WTC11 (cell line): Measurements from ENCODE around the gene ZNF266. TPM values are rescaled to one million over a fixed set of nuclear protein-coding genes. Genes with fewer than 3 reads are reported as not detected.

Experiments used
- ATAC-seq: fragments of 200-7000 bp; cut with Tn5 transposase; 2 replicates; pipeline ENCODE4 v1.10.0; 2021; ENCODE audit warnings: mild to moderate bottlenecking, moderate library complexity
- CTCF ChIA-PET: fragments of 300-600 bp; sonication (Branson Sonifier 250); formaldehyde crosslinking; loops from one replicate; lab custom pipeline; 2021; ENCODE audit warnings: antibody characterized with exemption; lab: Charles Lee
- POLR2A ChIA-PET: fragments of 350-600 bp; sonication (Branson Sonifier 250); formaldehyde crosslinking; loops from one replicate; lab custom pipeline; 2021; ENCODE audit warnings: antibody characterized with exemption; lab: Charles Lee
- DNase-seq: peaks from one replicate; pipeline ENCODE4 v3.0.0; 2021; ENCODE audit warnings: low spot score
- H3K27ac Mint-ChIP-seq: 2 replicates; pipeline ENCODE4 v1.8.0; 2021; ENCODE audit warnings: mixed read lengths
- H3K27me3 Mint-ChIP-seq: 2 replicates; pipeline ENCODE4 v1.8.0; 2021; ENCODE audit warnings: low read depth, mild to moderate bottlenecking, moderate library complexity, mixed read lengths
- H3K36me3 Mint-ChIP-seq: 2 replicates; pipeline ENCODE4 v1.8.0; 2021; ENCODE audit warnings: mixed read lengths
- H3K4me1 Mint-ChIP-seq: 2 replicates; pipeline ENCODE4 v1.8.0; 2022; ENCODE audit warnings: mixed read lengths
- H3K4me3 Mint-ChIP-seq: 2 replicates; pipeline ENCODE4 v1.8.0; 2021; ENCODE audit warnings: mild to moderate bottlenecking, moderate library complexity, mixed read lengths
- H3K9me3 Mint-ChIP-seq: 2 replicates; pipeline ENCODE4 v1.8.0; 2021; ENCODE audit warnings: mixed read lengths
- ATF6 ChIP-seq: sonication (generic); formaldehyde crosslinking; IDR thresholded peaks from 2 replicates; pipeline ENCODE4 v1.8.1; 2023; ENCODE audit warnings: mild to moderate bottlenecking, missing genetic modification reagents
- ETV6 ChIP-seq: sonication (generic); formaldehyde crosslinking; IDR thresholded peaks from 2 replicates; pipeline ENCODE4 v1.8.1; 2022; ENCODE audit warnings: mild to moderate bottlenecking, missing genetic modification reagents
- FOXJ3 ChIP-seq: sonication (generic); formaldehyde crosslinking; IDR thresholded peaks from 2 replicates; pipeline ENCODE4 v1.9.0; 2021; ENCODE audit warnings: missing genetic modification reagents, mild to moderate bottlenecking, borderline replicate concordance
- FOXP4 ChIP-seq: sonication (generic); formaldehyde crosslinking; IDR thresholded peaks from 2 replicates; pipeline ENCODE4 v1.8.0; 2022; ENCODE audit warnings: mild to moderate bottlenecking, missing genetic modification reagents
- HMGXB4 ChIP-seq: sonication (generic); formaldehyde crosslinking; IDR thresholded peaks from 2 replicates; pipeline ENCODE4 v1.8.1; 2023; ENCODE audit warnings: mild to moderate bottlenecking, moderate library complexity, missing genetic modification reagents
- JUN ChIP-seq: sonication (generic); formaldehyde crosslinking; IDR thresholded peaks from 2 replicates; pipeline ENCODE4 v1.8.0; 2023; ENCODE audit warnings: mild to moderate bottlenecking, missing genetic modification reagents
- KAT7 ChIP-seq: sonication (generic); formaldehyde crosslinking; IDR thresholded peaks from 2 replicates; pipeline ENCODE4 v1.8.1; 2023; ENCODE audit warnings: missing genetic modification reagents, mild to moderate bottlenecking, borderline replicate concordance
- MAX ChIP-seq: sonication (generic); formaldehyde crosslinking; IDR thresholded peaks from 2 replicates; pipeline ENCODE4 v1.8.0; 2022; ENCODE audit warnings: mild to moderate bottlenecking, missing genetic modification reagents
- MLX ChIP-seq: sonication (generic); formaldehyde crosslinking; IDR thresholded peaks from 2 replicates; pipeline ENCODE4 v1.8.1; 2023; ENCODE audit warnings: mild to moderate bottlenecking, missing genetic modification reagents, moderate library complexity
- NFE2L1 ChIP-seq: sonication (generic); formaldehyde crosslinking; IDR thresholded peaks from 2 replicates; pipeline ENCODE4 v1.8.1; 2023; ENCODE audit warnings: missing genetic modification reagents
- SMAD3 ChIP-seq: sonication (generic); formaldehyde crosslinking; IDR thresholded peaks from 2 replicates; pipeline ENCODE4 v1.8.0; 2022; ENCODE audit warnings: missing genetic modification reagents, mild to moderate bottlenecking, borderline replicate concordance
- SP1 ChIP-seq: sonication (generic); formaldehyde crosslinking; conservative IDR thresholded peaks from 2 replicates; pipeline ENCODE4 v1.8.1; 2022; ENCODE audit warnings: missing genetic modification reagents
- USF1 ChIP-seq: sonication (generic); formaldehyde crosslinking; IDR thresholded peaks from 2 replicates; pipeline ENCODE4 v1.8.0; 2022; ENCODE audit warnings: mild to moderate bottlenecking, missing genetic modification reagents
- ZBTB21 ChIP-seq: sonication (generic); formaldehyde crosslinking; IDR thresholded peaks from 2 replicates; pipeline ENCODE4 v1.8.1; 2023; ENCODE audit warnings: mild to moderate bottlenecking, missing genetic modification reagents, borderline replicate concordance
- ZNF219 ChIP-seq: sonication (generic); formaldehyde crosslinking; IDR thresholded peaks from 2 replicates; pipeline ENCODE4 v1.8.0; 2023; ENCODE audit warnings: missing genetic modification reagents, mild to moderate bottlenecking, borderline replicate concordance
- ZNF281 ChIP-seq: sonication (generic); formaldehyde crosslinking; IDR thresholded peaks from 2 replicates; pipeline ENCODE4 v1.8.0; 2023; ENCODE audit warnings: mild to moderate bottlenecking, missing genetic modification reagents
- ZNF396 ChIP-seq: fragments of 250-450 bp; sonication (Bioruptor Pico); IDR thresholded peaks from 2 replicates; pipeline ENCODE4 v1.8.0; 2021; ENCODE audit warnings: mild to moderate bottlenecking, moderate library complexity, borderline replicate concordance
- ZNF532 ChIP-seq: fragments of 250-450 bp; sonication (Bioruptor Pico); IDR thresholded peaks from 2 replicates; pipeline ENCODE4 v1.9.0; 2021; ENCODE audit warnings: mild to moderate bottlenecking, borderline replicate concordance
- ZNF671 ChIP-seq: fragments of 250-450 bp; sonication (Bioruptor Pico); IDR thresholded peaks from 2 replicates; pipeline ENCODE4 v1.8.0; 2021; ENCODE audit warnings: mild to moderate bottlenecking
- total RNA-seq: library from RNA; stranded (reverse); gene quantifications from 3 replicates; pipeline ENCODE4 v1.2.3, GENCODE V29; 2021

The ZNF266 gene
- total RNA-seq, 1 experiment from 2014 or later: 19.4 TPM

GRCh38 chr19:9474975-9475374, 39.6 kb upstream of the ZNF266 start (continued):
- TF ChIP-seq KAT7 (CRISPR knock-in tag) (no peak), ZNF396 (CRISPR knock-in tag) (no peak), ZNF532 (CRISPR knock-in tag) (no peak)
- TF ChIP-seq, all 79 proteins: peak for 0

- TF ChIP-seq MLX (CRISPR knock-in tag) (no peak), MAX (CRISPR knock-in tag) (no peak)
- ChIA-PET POLR2A (no interaction called here), CTCF (no interaction called here)
- no peak overlapping the region for H3K27ac Mint-ChIP-seq
- peaks cover 94% of the 10 kb centered on the region for H3K9me3 Mint-ChIP-seq
- no peaks in the 10 kb centered on the region for H3K4me1 Mint-ChIP-seq
- H3K27me3 Mint-ChIP-seq: peaks cover 11% of the 10 kb centered on the region
- DNase-seq (no peak), ATAC-seq (no peak)
- peaks cover 97% of the 10 kb centered on the region for H3K36me3 Mint-ChIP-seq
- no peak overlapping the region for H3K4me3 Mint-ChIP-seq
Measured at GRCh38 chr19:9467161-9467560, 31.8 kb upstream of the ZNF266 start.

GRCh38 chr19:9461938-9462337, 26.6 kb upstream of the ZNF266 start:
- H3K36me3 Mint-ChIP-seq: peaks cover 76% of the 10 kb centered on the region
- H3K9me3 Mint-ChIP-seq: peaks cover 97% of the 10 kb centered on the region
- CTCF ChIA-PET: no interaction called here
- H3K27me3 Mint-ChIP-seq: peaks cover 8% of the 10 kb centered on the region
- POLR2A ChIA-PET: no interaction called here
- ATAC-seq: no peak
- no peaks in the 10 kb centered on the region for H3K4me1 Mint-ChIP-seq
- DNase-seq: no peak
- no peak overlapping the region for H3K27ac Mint-ChIP-seq
- no peak overlapping the region for H3K4me3 Mint-ChIP-seq
- TF ChIP-seq ETV6 (CRISPR knock-in tag) (no peak), ZNF281 (CRISPR knock-in tag) (no peak), FOXP4 (no peak), ZNF671 (CRISPR knock-in tag) (no peak), ATF6 (no peak), ZBTB21 (CRISPR knock-in tag) (no peak), NFE2L1 (CRISPR knock-in tag) (no peak), USF1 (no peak), FOXJ3 (no peak), JUN (CRISPR knock-in tag) (no peak), ZNF219 (CRISPR knock-in tag) (no peak), SP1 (CRISPR knock-in tag) (no peak), SMAD3 (CRISPR knock-in tag) (no peak), HMGXB4 (CRISPR knock-in tag) (no peak)
